SK-N-SH treated with all-trans-retinoic acid at 6 μM for 48 hours (cell line): ENCODE data around the gene MUC21.
"Not testable (repeated sequence)": the region's sequence is repeated elsewhere in the genome, so short reads cannot be mapped to it uniquely, and the experiment has no call there.

Source experiments
- ATAC-seq: fragments of 200-7000 bp; cut with Tn5 transposase; 3 replicates; pipeline ENCODE4 v1.9.1; 2020; ENCODE audit warnings: mild to moderate bottlenecking, moderate library complexity
- ARNTL ChIP-seq: fragments of 450-650 bp; formaldehyde crosslinking; IDR thresholded peaks from 2 replicates; pipeline ENCODE4 v1.5.0; 2020; ENCODE audit warnings: low read depth, mild to moderate bottlenecking, moderate library complexity, borderline replicate concordance
- ESRRG ChIP-seq: fragments of 250-450 bp; sonication (Bioruptor Pico); IDR thresholded peaks from 2 replicates; pipeline ENCODE4 v1.6.1; 2021; ENCODE audit warnings: mild to moderate bottlenecking
- OSR1 ChIP-seq: fragments of 250-450 bp; sonication (Bioruptor Pico); IDR thresholded peaks from 2 replicates; pipeline ENCODE4 v1.8.0; 2022; ENCODE audit warnings: moderate library complexity, mild to moderate bottlenecking, inconsistent platforms
- PPARA ChIP-seq: fragments of 250-450 bp; sonication (Bioruptor Pico); IDR thresholded peaks from 2 replicates; pipeline ENCODE4 v1.5.0; 2020; ENCODE audit warnings: mild to moderate bottlenecking, borderline replicate concordance
- RARB ChIP-seq: fragments of 250-450 bp; sonication (Bioruptor Pico); IDR thresholded peaks from 2 replicates; pipeline ENCODE4 v1.8.0; 2021; ENCODE audit warnings: mild to moderate bottlenecking, moderate library complexity
- SNAI2 ChIP-seq: fragments of 250-450 bp; sonication (Bioruptor Pico); IDR thresholded peaks from 2 replicates; pipeline ENCODE4 v1.5.0; 2020; ENCODE audit warnings: mild to moderate bottlenecking, moderate library complexity
- TCF4 ChIP-seq: fragments of 250-450 bp; sonication (Bioruptor Pico); IDR thresholded peaks from 2 replicates; pipeline ENCODE4 v1.8.0; 2021; ENCODE audit warnings: mild to moderate bottlenecking, moderate library complexity, borderline replicate concordance
- TOX ChIP-seq: fragments of 250-450 bp; sonication (Bioruptor Pico); IDR thresholded peaks from 2 replicates; pipeline ENCODE4 v1.8.0; 2021; ENCODE audit warnings: mild to moderate bottlenecking, moderate library complexity, borderline replicate concordance
- ZC3H10 ChIP-seq: fragments of 250-450 bp; sonication (Bioruptor Pico); IDR thresholded peaks from 2 replicates; pipeline ENCODE4 v1.5.1; 2021; ENCODE audit warnings: mild to moderate bottlenecking, moderate library complexity
- ZFP3 ChIP-seq: fragments of 250-450 bp; sonication (Bioruptor Pico); IDR thresholded peaks from 2 replicates; pipeline ENCODE4 v1.5.0; 2020; ENCODE audit warnings: mild to moderate bottlenecking, moderate library complexity
- ZFP30 ChIP-seq: fragments of 450-650 bp; formaldehyde crosslinking; IDR thresholded peaks from 2 replicates; pipeline ENCODE4 v1.5.0; 2022; ENCODE audit warnings: mild to moderate bottlenecking, moderate library complexity
- ZNF565 ChIP-seq: fragments of 450-650 bp; formaldehyde crosslinking; conservative IDR thresholded peaks from 2 replicates; pipeline ENCODE4 v1.5.0; 2020; ENCODE audit warnings: low read depth, mild to moderate bottlenecking, moderate library complexity
- ZNF8 ChIP-seq: fragments of 450-650 bp; formaldehyde crosslinking; IDR thresholded peaks from 2 replicates; pipeline ENCODE4 v1.5.0; 2020; ENCODE audit warnings: mild to moderate bottlenecking, moderate library complexity
- TF ChIP-seq, protein P1 (sequence below): fragments of 250-450 bp; sonication (Bioruptor Pico); IDR thresholded peaks from 2 replicates; pipeline ENCODE4 v1.8.0; 2021; ENCODE audit warnings: low read depth, mild to moderate bottlenecking, moderate library complexity, borderline replicate concordance
- TF ChIP-seq, protein P2 (sequence below): fragments of 250-450 bp; sonication (Bioruptor Pico); IDR thresholded peaks from 2 replicates; pipeline ENCODE4 v1.5.1; 2021; ENCODE audit warnings: mild to moderate bottlenecking, moderate library complexity
- TF ChIP-seq, protein P3 (sequence below): fragments of 250-450 bp; sonication (Bioruptor Pico); IDR thresholded peaks from 2 replicates; pipeline ENCODE4 v1.5.1; 2020; ENCODE audit warnings: low read depth, mild to moderate bottlenecking, moderate library complexity
- TF ChIP-seq, protein P4 (sequence below): fragments of 250-450 bp; sonication (Bioruptor Pico); IDR thresholded peaks from 2 replicates; pipeline ENCODE4 v1.8.0; 2020; ENCODE audit warnings: mild to moderate bottlenecking, moderate library complexity, borderline replicate concordance
- TF ChIP-seq, protein P5 (sequence below): fragments of 250-450 bp; sonication (Bioruptor Pico); IDR thresholded peaks from 2 replicates; pipeline ENCODE4 v1.5.0; 2020; ENCODE audit warnings: mild to moderate bottlenecking, moderate library complexity

Gene MUC21

DNA sequence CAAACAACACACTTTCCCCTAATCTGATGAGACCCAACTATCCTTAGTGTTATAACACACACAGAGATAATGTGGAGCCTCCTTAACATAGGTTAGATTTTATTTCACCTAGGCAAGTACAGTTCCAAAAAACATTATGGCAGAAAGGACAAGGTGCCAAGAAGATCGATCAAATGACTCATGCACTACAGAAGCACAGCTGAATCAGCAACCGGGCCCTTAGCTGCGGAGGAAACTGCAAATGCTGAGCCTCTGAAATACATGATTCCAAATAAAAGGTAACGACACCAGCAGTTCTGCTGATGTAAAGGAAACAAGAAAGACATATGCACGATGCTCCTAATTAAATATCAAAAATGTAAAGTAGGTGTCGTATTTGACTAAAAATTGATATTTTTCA lies 19.9 kb upstream of the MUC21 start (continued):
- TF ChIP-seq, protein P1, sequence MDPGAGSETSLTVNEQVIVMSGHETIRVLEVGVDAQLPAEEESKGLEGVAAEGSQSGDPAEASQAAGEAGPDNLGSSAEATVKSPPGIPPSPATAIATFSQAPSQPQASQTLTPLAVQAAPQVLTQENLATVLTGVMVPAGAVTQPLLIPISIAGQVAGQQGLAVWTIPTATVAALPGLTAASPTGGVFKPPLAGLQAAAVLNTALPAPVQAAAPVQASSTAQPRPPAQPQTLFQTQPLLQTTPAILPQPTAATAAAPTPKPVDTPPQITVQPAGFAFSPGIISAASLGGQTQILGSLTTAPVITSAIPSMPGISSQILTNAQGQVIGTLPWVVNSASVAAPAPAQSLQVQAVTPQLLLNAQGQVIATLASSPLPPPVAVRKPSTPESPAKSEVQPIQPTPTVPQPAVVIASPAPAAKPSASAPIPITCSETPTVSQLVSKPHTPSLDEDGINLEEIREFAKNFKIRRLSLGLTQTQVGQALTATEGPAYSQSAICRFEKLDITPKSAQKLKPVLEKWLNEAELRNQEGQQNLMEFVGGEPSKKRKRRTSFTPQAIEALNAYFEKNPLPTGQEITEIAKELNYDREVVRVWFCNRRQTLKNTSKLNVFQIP (CRISPR knock-in tag): no peak
- no peak for TF ChIP-seq ARNTL

DNA sequence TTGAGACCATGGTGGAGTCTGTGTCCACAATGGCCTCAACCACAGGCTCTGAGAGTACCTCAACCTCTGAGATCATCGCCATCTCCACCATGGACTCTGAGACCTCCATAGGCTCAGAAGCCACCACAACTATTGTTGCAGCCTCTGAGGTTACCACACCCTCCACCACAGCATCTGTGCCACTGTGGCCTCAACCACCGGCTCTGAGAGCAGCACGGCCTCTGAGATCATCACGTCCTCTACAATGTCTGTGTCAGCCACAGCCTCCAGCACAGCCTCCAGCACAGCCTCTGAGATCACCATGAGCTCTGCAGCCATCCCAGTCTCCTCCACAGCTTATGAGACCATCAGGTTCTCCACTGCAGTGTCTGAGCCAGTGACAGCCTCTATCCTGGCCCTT lies 19.4 kb upstream of the MUC21 start:
- TF ChIP-seq ZC3H10 (CRISPR knock-in tag) (no peak), ZFP30 (CRISPR knock-in tag) (no peak), ZNF8 (CRISPR knock-in tag) (no peak), RARB (CRISPR knock-in tag) (no peak), OSR1 (CRISPR knock-in tag) (no peak), ZNF565 (no peak), ZFP3 (no peak), SNAI2 (CRISPR knock-in tag) (no peak), ESRRG (CRISPR knock-in tag) (no peak), TOX (CRISPR knock-in tag) (no peak), PPARA (no peak), TCF4 (CRISPR knock-in tag) (no peak)
- TF ChIP-seq, protein P2, sequence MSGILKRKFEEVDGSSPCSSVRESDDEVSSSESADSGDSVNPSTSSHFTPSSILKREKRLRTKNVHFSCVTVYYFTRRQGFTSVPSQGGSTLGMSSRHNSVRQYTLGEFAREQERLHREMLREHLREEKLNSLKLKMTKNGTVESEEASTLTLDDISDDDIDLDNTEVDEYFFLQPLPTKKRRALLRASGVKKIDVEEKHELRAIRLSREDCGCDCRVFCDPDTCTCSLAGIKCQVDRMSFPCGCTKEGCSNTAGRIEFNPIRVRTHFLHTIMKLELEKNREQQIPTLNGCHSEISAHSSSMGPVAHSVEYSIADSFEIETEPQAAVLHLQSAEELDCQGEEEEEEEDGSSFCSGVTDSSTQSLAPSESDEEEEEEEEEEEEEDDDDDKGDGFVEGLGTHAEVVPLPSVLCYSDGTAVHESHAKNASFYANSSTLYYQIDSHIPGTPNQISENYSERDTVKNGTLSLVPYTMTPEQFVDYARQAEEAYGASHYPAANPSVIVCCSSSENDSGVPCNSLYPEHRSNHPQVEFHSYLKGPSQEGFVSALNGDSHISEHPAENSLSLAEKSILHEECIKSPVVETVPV: no peak
- TF ChIP-seq, protein P3, sequence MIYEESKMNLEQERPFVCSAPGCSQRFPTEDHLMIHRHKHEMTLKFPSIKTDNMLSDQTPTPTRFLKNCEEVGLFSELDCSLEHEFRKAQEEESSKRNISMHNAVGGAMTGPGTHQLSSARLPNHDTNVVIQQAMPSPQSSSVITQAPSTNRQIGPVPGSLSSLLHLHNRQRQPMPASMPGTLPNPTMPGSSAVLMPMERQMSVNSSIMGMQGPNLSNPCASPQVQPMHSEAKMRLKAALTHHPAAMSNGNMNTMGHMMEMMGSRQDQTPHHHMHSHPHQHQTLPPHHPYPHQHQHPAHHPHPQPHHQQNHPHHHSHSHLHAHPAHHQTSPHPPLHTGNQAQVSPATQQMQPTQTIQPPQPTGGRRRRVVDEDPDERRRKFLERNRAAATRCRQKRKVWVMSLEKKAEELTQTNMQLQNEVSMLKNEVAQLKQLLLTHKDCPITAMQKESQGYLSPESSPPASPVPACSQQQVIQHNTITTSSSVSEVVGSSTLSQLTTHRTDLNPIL (CRISPR knock-in tag): no peak
- TF ChIP-seq, protein P1 (CRISPR knock-in tag): no peak
- TF ChIP-seq, protein P4, sequence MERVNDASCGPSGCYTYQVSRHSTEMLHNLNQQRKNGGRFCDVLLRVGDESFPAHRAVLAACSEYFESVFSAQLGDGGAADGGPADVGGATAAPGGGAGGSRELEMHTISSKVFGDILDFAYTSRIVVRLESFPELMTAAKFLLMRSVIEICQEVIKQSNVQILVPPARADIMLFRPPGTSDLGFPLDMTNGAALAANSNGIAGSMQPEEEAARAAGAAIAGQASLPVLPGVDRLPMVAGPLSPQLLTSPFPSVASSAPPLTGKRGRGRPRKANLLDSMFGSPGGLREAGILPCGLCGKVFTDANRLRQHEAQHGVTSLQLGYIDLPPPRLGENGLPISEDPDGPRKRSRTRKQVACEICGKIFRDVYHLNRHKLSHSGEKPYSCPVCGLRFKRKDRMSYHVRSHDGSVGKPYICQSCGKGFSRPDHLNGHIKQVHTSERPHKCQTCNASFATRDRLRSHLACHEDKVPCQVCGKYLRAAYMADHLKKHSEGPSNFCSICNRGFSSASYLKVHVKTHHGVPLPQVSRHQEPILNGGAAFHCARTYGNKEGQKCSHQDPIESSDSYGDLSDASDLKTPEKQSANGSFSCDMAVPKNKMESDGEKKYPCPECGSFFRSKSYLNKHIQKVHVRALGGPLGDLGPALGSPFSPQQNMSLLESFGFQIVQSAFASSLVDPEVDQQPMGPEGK (CRISPR knock-in tag): no peak
- TF ChIP-seq, protein P5, sequence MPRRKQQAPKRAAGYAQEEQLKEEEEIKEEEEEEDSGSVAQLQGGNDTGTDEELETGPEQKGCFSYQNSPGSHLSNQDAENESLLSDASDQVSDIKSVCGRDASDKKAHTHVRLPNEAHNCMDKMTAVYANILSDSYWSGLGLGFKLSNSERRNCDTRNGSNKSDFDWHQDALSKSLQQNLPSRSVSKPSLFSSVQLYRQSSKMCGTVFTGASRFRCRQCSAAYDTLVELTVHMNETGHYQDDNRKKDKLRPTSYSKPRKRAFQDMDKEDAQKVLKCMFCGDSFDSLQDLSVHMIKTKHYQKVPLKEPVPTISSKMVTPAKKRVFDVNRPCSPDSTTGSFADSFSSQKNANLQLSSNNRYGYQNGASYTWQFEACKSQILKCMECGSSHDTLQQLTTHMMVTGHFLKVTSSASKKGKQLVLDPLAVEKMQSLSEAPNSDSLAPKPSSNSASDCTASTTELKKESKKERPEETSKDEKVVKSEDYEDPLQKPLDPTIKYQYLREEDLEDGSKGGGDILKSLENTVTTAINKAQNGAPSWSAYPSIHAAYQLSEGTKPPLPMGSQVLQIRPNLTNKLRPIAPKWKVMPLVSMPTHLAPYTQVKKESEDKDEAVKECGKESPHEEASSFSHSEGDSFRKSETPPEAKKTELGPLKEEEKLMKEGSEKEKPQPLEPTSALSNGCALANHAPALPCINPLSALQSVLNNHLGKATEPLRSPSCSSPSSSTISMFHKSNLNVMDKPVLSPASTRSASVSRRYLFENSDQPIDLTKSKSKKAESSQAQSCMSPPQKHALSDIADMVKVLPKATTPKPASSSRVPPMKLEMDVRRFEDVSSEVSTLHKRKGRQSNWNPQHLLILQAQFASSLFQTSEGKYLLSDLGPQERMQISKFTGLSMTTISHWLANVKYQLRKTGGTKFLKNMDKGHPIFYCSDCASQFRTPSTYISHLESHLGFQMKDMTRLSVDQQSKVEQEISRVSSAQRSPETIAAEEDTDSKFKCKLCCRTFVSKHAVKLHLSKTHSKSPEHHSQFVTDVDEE (CRISPR knock-in tag): no peak
- peak; percentile 18; the same call in 1 of the 3 replicates for ATAC-seq

DNA sequence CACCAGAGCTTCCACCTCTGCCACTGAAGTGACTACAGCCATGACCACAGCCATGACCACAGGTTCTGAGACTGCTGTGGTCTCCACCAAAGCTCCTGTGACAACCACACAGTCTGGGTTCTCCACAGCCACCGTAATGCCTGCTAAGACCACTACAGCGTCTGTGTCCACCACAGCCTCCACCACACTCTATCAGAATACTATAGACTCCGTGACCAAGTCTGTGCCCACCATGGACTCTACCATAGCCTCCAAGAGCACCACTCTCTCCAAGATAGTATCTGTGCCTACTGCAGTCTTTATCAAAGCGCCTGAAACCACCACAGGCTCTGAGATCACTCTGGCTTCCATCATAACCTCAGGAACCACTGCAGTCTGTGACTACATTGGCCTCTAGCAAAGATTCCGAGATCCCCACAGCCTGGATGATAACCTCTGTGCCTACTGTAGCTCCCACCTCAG lies 18.3 kb upstream of the MUC21 start:
- no peak for TF ChIP-seq ZNF8 (CRISPR knock-in tag)
- ATAC-seq: no peak

DNA sequence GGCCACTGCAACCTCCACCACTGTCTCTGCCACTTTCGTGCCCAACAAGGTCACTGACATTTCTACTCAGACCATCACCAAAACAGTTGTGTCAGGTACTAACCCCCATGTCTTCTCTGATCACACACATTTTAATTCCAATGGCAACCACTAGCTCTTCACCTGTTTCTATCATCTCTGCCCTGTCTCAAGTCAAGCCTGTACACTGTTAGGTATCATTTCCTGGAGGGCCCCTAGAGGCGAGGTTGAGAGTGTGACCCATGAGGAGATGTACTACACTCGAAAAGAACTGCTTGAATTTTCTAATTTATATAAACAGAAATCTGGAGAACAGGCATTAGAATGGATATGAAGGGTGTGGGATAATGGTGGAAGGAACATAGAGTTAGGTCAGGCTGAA lies 17.4 kb upstream of the MUC21 start:
- TF ChIP-seq PPARA: no peak
- no peak for ATAC-seq

DNA sequence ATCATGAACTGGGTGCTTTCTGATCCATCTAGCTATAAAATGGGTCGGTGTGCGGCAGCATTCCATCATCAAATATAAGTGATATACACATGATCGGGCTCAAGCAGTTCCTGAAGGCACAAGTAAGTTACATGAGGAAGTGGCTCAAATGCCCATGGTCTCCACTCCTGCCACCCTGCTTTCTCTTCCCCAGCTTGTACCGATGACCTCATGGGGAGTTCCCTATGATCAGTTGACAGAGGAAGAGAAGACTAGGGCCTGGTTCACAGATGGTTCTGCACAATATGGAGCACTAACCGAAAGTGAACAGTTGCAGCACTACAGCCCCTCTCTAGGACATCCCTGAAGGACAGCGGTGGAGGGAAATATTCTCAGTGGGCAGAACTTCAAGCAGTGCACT lies 14.3 kb upstream of the MUC21 start:
- ATAC-seq: not testable (repeated sequence)
